Fibroblast of the conjunctiva (primary cell): ENCODE data around the gene ACER2.
A peak's percentile ranks its signal among the peaks of the same experiment; 100 is the strongest.

Experiments
- DNase-seq: peaks from one replicate; pipeline ENCODE4 v3.0.0-alpha.2; 2010; ENCODE audit warnings: low read depth

ACER2 gene

GRCh38 chr9:19486803-19487202, 78.0 kb downstream of the ACER2 start:
- no peak for DNase-seq

- DNase-seq: no peak
Measured at GRCh38 chr9:19488721-19489120, 79.9 kb downstream of the ACER2 start.

GRCh38 chr9:19490269-19490668, 81.5 kb downstream of the ACER2 start:
- no peak for DNase-seq

- no peak for DNase-seq
Measured at GRCh38 chr9:19490828-19491227, 82.0 kb downstream of the ACER2 start.

GRCh38 chr9:19492775-19493173, 84.0 kb downstream of the ACER2 start:
- DNase-seq: no peak

GRCh38 chr9:19493174-19493811, 84.5 kb downstream of the ACER2 start:
- peak; percentile 35 for DNase-seq

- DNase-seq: no peak
Measured at GRCh38 chr9:19493876-19494275, 85.1 kb downstream of the ACER2 start.

GRCh38 chr9:19495186-19496028, 86.6 kb downstream of the ACER2 start:
- no peak for DNase-seq

- no peak for DNase-seq
Measured at GRCh38 chr9:19496321-19497050, 87.7 kb downstream of the ACER2 start.

GRCh38 chr9:19497276-19497675, 88.5 kb downstream of the ACER2 start:
- DNase-seq: no peak

- DNase-seq: peak; percentile 56
Measured at GRCh38 chr9:19498015-19498414, 89.2 kb downstream of the ACER2 start.
